ENCODE data around the gene SSTR3.

DNA sequence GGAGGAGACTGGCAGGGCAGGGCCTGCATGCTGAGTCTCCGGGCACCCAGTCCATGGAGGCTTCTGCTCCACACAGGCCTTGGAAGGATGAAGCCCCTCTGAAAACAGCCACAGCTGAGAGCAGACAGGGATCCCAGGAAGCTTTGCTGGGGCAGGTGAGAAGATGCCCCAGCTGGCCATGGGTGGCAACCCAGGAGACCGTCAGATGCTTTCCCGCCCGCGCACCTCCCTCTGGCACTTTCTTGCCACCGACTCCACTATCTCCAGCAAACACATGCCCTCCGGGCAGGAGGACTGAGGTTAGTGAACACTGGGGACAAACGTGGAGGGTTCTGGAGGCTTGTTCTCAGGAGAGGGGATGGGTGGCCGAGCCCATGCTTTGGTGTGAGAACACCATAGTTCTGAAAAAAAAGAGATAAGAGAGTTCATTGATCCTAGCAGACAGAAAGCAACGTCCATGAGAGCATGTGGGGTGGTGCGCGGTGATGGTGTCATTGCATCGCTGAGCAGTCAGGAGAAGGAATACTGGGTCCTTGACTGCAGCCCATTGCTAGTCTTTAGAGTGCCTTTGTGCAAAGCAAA is 26.5 kb downstream of the SSTR3 start:
- TF ChIP-seq, protein P1, sequence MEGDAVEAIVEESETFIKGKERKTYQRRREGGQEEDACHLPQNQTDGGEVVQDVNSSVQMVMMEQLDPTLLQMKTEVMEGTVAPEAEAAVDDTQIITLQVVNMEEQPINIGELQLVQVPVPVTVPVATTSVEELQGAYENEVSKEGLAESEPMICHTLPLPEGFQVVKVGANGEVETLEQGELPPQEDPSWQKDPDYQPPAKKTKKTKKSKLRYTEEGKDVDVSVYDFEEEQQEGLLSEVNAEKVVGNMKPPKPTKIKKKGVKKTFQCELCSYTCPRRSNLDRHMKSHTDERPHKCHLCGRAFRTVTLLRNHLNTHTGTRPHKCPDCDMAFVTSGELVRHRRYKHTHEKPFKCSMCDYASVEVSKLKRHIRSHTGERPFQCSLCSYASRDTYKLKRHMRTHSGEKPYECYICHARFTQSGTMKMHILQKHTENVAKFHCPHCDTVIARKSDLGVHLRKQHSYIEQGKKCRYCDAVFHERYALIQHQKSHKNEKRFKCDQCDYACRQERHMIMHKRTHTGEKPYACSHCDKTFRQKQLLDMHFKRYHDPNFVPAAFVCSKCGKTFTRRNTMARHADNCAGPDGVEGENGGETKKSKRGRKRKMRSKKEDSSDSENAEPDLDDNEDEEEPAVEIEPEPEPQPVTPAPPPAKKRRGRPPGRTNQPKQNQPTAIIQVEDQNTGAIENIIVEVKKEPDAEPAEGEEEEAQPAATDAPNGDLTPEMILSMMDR (conservative IDR thresholded peaks at IDR 0.05 in 1 of 2, IDR thresholded peaks at IDR 0.05 in 1 of 2; ENCODE audit: extremely low read depth in 1 of 2, insufficient read depth in 1 of 2, low read depth in 1 of 2, low read length in 2 of 2): no peak
- no peak for TF ChIP-seq EZH2 (IDR thresholded peaks at IDR 0.05; ENCODE audit: borderline replicate concordance, low read length)
